Measurements from ENCODE around the gene TBX21.

TBX21 gene

GRCh38 chr17:47733047-47733673 is at the start of gene TBX21:
TSS of gene TBX21 (plus strand) at chr17:47733236. CDS start at chr17:47733455, 219 bp downstream.
- no peak for DNase-seq (ENCODE audit: low read depth in 2 of 2)

DNA sequence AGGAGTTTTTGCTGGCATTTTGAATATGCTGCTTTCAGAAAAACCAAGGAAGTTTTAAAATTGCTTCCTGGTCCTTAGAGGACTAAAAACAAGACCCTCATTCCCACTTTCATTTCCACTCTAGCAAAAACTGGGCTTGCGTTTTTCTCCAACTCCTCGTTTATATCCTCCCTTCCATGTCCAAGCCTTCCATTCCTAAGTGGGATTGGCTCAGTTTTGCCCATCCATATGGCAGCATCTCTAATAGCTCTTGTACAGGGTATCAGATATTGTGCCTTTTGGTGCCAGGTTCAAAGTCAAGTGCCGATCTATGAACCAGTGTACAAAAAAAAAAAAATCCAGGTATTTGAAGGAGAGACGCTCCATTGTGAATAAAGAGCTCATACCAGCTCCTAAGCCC is 49.0 kb upstream of the TBX21 start:
- no peak for DNase-seq (ENCODE audit: low read depth in 2 of 2)

DNA sequence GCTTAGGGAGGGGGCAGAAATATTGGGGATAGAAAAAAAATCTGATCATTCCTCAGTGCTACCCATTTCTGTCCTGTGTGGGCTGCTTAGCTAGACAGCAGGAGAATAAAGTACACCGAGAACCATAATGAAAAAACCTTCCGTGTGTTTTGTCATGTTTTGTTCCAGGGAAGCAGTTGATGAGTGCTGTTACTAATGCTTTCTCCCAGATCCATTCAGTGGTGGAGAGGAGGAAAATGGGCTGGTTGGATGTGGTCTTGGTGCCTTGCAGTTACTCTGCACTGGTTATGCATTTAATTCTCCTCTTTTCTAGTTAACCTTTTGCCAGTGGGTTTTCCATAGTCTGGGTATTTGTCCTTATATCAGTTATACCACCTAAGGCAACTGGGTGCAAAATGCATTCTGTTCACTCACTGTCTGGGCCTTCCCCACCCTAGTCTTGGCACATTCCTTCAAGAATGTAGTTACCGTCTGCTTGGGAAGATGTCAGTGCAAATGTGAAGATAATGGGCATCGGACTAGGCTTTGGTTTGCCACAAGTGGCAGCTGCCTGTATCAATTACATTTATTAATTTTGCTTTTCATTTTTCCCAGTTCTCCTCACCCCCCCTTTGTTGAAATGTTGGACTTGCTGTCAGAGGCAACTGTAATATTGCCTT is 48.4 kb upstream of the TBX21 start:
- DNase-seq (ENCODE audit: low read depth in 2 of 2) = no peak

DNA sequence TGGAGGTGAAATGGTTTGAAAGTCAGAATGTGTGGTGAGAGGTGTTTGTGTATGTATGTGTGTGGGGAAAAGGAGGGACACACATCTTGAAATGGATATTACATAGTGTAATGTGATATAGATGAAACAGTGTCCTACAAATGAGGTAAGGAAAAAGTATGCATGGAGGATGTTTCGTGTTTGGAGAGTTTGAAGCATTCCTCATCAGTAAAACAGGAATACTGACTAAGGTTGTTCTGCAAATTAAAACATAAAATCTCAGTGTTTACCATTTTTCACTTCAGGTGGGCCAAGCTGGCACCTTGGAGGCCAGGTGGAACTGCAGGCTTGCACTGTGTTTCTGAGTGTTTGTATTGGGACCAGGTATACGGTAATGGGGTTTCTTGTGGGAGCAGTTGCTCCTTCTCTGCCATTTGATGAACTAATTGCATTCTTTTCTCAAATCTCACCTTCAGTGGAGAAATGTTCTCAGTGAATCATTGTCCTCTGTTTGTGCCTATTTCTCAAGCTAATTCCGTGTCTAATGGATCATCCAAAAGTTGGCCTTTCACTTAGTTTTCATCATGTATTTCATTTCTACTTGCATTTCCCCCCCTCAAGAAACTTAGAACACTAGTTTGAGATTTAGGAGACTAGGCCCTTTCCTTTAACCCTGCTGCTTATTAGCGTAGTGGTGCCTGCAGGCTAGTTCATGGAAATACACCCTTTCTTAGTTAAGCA is 47.3 kb upstream of the TBX21 start:
- DNase-seq (ENCODE audit: low read depth in 2 of 2) = no peak

DNA sequence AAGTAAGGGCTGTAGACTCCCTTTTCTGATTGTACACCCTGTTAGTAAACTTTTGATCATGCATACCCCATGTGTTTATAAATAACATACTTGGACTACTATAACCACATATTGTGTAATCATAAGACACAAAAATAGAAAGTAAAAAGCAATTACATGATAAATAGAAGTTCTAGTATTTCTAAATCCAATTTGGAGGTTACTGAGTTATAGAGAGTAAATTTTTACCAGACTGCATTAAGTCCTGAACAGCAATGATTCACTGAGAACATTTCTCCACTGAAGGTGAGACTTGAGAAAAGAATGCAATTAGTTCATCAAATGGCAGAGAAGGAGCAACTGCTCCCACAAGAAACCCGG is 46.8 kb upstream of the TBX21 start:
- no peak for DNase-seq (ENCODE audit: low read depth in 2 of 2)

DNA sequence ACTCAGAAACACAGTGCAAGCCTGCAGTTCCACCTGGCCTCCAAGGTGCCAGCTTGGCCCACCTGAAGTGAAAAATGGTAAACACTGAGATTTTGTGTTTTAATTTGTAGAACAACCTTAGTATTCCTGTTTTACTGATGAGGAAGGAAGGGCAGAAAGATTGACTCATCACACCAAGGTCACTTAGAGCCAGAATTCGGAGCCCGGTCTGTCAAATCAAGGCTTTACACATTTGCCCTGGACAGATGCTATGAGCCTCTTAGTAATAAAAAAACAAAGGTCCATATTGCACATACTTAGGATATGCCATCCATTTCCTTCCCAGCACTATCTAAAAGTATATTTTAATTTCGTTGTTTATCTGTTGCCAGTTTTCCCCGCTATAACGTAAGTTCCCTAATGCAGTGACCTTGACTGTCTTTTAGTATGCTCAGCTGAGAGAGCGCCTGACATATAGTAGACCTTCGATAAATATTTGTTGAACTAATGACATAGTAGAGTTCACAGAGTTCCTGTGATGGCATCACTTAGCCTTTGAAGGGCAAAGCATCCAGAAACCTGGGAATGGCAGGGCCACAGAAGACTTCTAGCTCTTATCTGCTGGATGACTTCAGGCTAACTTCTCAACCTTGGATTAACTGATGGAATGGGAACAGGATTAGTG is 46.2 kb upstream of the TBX21 start:
- no peak for DNase-seq (ENCODE audit: low read depth in 2 of 2)

- no peak for DNase-seq (ENCODE audit: low read depth in 2 of 2)
Measured at GRCh38 chr17:47687328-47687690, 45.7 kb upstream of the TBX21 start.

DNA sequence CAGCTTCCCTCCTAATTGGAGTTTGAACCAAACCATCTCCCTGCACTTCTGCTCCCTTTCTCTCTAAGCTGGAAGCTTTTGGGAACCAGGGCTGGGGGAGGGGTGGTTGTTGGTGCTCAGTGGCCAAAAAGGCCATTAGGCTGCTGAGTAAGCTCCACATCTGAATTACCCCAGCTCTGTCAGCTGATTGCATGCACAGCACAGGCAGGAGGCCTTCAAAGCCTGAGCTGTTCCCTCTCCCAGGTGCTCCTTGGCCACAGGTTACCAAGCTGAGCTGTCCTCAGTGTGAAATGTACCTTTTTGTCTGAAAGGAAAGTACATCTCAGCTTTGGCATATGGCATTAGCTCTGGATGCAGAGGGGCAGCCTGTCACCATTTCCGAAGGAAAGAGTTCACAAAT is 45.3 kb upstream of the TBX21 start:
- no peak for DNase-seq (ENCODE audit: low read depth in 2 of 2)

GRCh38 chr17:47690121-47690520 is 42.9 kb upstream of the TBX21 start:
- no peak for DNase-seq (ENCODE audit: low read depth in 2 of 2)

GRCh38 chr17:47692137-47692894 is 40.7 kb upstream of the TBX21 start:
- no peak for DNase-seq (ENCODE audit: low read depth in 2 of 2)

GRCh38 chr17:47692895-47693730 is 39.9 kb upstream of the TBX21 start:
- DNase-seq (ENCODE audit: low read depth in 2 of 2) = no peak

- peak in 1 of 2 experiments; percentile 43 for DNase-seq (ENCODE audit: low read depth in 2 of 2)
Measured at GRCh38 chr17:47693731-47694580, 39.1 kb upstream of the TBX21 start, which contains the start of gene TBKBP1. TSS of gene TBKBP1 (plus strand) at chr17:47694161. CDS start at chr17:47696113, 1,952 bp downstream.

DNA sequence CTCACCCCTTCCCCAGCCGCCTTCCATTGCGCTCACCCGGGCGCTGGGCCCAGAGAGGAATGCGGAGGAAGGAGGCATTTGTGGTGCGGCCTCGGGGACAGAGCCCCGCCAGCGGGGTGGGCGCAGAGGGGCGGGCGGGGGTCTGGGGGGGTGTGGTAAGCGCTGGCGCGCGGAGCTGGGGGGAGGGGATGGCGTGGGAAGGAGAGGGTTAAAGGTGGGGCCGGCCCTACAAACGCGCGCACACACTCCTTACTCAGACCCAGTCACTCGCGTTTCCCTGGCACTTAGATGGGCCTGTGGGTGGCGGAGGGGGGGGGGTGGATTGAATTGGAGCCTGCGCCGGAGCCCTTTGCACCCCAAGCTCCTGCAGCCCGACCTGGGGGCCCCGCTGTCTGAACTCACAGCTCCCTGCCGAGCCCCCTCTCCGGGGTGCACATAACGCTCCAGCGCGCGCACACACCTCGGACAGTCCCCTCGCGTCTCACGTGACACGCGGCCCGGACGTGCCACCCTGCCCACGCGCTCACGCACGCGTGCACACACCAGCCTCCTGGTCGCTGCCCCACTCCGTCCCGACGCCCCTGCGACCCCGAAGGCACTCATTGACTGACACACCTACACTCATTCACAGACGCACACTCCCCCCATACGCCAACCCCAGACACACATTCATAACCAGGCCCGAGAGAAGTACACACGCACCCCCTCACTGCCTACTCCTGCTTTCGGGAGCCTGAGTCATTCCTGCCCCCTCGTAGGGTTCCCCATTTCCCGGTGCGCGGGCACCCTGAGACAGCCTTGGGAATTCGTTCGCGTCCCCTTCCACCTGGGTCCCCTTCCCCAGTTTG is 38.2 kb upstream of the TBX21 start:
- DNase-seq (ENCODE audit: low read depth in 2 of 2) = no peak

GRCh38 chr17:47695429-47696376 is 37.3 kb upstream of the TBX21 start:
- no peak for DNase-seq (ENCODE audit: low read depth in 2 of 2)

- no peak for DNase-seq (ENCODE audit: low read depth in 2 of 2)
Measured at GRCh38 chr17:47696717-47697642, 36.1 kb upstream of the TBX21 start.

- DNase-seq (ENCODE audit: low read depth in 2 of 2) = no peak
Measured at GRCh38 chr17:47697906-47698711, 34.9 kb upstream of the TBX21 start.
